ENCODE data around the gene KIF21B.

DNA sequence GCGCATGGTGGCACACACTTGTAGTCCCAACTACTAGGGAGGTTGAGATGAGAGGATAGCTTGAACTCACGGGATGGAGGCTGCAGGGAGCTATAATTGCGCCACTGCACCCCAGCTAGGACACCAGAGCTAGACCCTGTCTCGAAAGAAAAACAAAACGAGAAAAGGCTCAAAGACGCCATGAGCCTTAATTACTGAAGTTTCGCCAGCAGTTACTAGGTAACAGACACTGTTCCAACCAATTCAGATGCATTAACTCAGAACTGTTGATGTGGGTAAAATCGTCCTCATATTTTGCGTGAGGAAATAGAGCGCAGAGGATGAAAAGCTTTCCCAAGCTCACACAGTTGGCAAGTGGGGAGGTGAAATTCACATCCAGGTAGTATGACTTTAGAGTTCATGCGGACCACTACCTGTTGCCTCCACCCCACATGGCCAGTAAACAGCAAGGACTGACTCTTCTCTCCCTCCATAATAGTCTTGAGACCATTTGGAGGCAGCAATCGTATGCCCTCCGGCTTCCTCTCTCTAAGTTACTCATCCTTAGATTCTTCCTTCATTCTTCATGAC, 88.8 kb downstream of the KIF21B start:
- TF ChIP-seq ARNT (IDR thresholded peaks at IDR 0.05) = no peak
- no peak for TF ChIP-seq L3MBTL2 (conservative IDR thresholded peaks at IDR 0.05)
- no peak for TF ChIP-seq SUZ12 (IDR thresholded peaks at IDR 0.05)
- TF ChIP-seq ZNF384 (IDR thresholded peaks at IDR 0.05) = no peak
- TF ChIP-seq FOXA1 (IDR thresholded peaks at IDR 0.05) = no peak
- no peak for TF ChIP-seq SP1 (IDR thresholded peaks at IDR 0.05)
- no peak for TF ChIP-seq LEF1 (IDR thresholded peaks at IDR 0.05; ENCODE audit: borderline replicate concordance)
- no peak for TF ChIP-seq FOXK2 (IDR thresholded peaks at IDR 0.05)
- TF ChIP-seq NFRKB (IDR thresholded peaks at IDR 0.05) = no peak
- no peak for TF ChIP-seq ELF4 (IDR thresholded peaks at IDR 0.05)
- TF ChIP-seq, protein P1, sequence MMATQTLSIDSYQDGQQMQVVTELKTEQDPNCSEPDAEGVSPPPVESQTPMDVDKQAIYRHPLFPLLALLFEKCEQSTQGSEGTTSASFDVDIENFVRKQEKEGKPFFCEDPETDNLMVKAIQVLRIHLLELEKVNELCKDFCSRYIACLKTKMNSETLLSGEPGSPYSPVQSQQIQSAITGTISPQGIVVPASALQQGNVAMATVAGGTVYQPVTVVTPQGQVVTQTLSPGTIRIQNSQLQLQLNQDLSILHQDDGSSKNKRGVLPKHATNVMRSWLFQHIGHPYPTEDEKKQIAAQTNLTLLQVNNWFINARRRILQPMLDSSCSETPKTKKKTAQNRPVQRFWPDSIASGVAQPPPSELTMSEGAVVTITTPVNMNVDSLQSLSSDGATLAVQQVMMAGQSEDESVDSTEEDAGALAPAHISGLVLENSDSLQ (IDR thresholded peaks at IDR 0.05) = no peak

All from HEK293T (cell line).